ENCODE results near the gene TRPM8.

- TF ChIP-seq CTCF (IDR thresholded peaks at IDR 0.05) (no peak), POLR2A (IDR thresholded peaks at IDR 0.05) (no peak)
Measured at GRCh38 chr2:233973786-233974185, 56.6 kb downstream of the TRPM8 start.
